Measurements from ENCODE around the gene ANKRD22.

DNA sequence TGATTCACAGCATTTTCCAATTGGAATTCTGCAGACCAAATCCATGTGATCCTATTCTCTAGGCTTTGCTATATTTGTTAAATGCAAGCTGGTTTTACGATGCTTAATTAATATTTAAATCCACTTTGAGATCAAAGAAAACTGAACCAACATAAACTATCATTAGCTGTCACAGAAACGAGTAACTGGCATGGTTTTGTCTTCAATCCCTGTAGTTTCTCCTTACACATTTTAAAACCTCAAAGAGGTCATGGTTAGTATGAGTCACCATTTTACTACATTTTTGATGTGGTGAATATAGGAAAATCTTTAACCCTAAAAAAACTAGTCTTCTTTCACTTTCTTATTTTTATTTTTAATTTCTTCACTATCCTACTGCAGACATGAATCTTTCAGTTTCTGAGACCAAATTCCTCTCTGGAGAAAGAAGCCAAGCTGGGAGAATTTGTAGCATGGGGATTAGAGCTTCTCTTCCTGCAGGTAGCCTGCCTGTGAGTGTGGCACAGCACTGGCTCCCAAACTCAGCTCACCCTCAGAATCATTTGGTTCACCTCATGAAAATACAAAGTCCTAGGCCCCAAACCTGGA lies 57.8 kb downstream of the ANKRD22 start:
- no peak for TF ChIP-seq EZH2 (IDR thresholded peaks at IDR 0.05; ENCODE audit: low read length)
- TF ChIP-seq, protein P1, sequence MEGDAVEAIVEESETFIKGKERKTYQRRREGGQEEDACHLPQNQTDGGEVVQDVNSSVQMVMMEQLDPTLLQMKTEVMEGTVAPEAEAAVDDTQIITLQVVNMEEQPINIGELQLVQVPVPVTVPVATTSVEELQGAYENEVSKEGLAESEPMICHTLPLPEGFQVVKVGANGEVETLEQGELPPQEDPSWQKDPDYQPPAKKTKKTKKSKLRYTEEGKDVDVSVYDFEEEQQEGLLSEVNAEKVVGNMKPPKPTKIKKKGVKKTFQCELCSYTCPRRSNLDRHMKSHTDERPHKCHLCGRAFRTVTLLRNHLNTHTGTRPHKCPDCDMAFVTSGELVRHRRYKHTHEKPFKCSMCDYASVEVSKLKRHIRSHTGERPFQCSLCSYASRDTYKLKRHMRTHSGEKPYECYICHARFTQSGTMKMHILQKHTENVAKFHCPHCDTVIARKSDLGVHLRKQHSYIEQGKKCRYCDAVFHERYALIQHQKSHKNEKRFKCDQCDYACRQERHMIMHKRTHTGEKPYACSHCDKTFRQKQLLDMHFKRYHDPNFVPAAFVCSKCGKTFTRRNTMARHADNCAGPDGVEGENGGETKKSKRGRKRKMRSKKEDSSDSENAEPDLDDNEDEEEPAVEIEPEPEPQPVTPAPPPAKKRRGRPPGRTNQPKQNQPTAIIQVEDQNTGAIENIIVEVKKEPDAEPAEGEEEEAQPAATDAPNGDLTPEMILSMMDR (optimal IDR thresholded peaks at IDR 0.05 in 1 of 3, IDR thresholded peaks at IDR 0.05 in 1 of 3, conservative IDR thresholded peaks at IDR 0.05 in 1 of 3; ENCODE audit: extremely low read depth in 1 of 3, insufficient read depth in 2 of 3, low read length in 3 of 3) = no peak

Data from keratinocyte (primary cell).